ENCODE data around the gene BRMS1.

GRCh38 chr11:66337103-66337899 is 7.6 kb downstream of the BRMS1 start:
- TF ChIP-seq, protein P1, sequence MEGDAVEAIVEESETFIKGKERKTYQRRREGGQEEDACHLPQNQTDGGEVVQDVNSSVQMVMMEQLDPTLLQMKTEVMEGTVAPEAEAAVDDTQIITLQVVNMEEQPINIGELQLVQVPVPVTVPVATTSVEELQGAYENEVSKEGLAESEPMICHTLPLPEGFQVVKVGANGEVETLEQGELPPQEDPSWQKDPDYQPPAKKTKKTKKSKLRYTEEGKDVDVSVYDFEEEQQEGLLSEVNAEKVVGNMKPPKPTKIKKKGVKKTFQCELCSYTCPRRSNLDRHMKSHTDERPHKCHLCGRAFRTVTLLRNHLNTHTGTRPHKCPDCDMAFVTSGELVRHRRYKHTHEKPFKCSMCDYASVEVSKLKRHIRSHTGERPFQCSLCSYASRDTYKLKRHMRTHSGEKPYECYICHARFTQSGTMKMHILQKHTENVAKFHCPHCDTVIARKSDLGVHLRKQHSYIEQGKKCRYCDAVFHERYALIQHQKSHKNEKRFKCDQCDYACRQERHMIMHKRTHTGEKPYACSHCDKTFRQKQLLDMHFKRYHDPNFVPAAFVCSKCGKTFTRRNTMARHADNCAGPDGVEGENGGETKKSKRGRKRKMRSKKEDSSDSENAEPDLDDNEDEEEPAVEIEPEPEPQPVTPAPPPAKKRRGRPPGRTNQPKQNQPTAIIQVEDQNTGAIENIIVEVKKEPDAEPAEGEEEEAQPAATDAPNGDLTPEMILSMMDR (IDR thresholded peaks at IDR 0.05; ENCODE audit: low read length), result no peak
- TF ChIP-seq EZH2 (optimal IDR thresholded peaks at IDR 0.05; ENCODE audit: low read depth, low read length), result no peak
- no peak for TF ChIP-seq EZH2phosphoT487 (IDR thresholded peaks at IDR 0.05; ENCODE audit: low read length)

Data from MM.1S (cell line).